Esophagus squamous epithelium (tissue), 4 donors: ENCODE measurements around the gene FAM216B.

Experiments
- POLR2A ChIP-seq, 4 donors: fragments of 450-650 bp; IDR thresholded peaks; one replicate each; pipeline ENCODE4 v1.6.1; 2017; ENCODE audit warnings: antibody characterized with exemption in 4 of 4, mild to moderate bottlenecking in 4 of 4, moderate library complexity in 3 of 4
- TF ChIP-seq, protein P1 (sequence below), 6 experiments: fragments of 450-650 bp in 4 of 6; fragments of 200-600 bp in 2 of 6; sonication (generic) in 2 of 6; IDR thresholded peaks; one replicate each; pipeline ENCODE4 v1.5.1; 2016 to 2019; ENCODE audit warnings: antibody characterized with exemption in 6 of 6, mild to moderate bottlenecking in 4 of 6, moderate library complexity in 4 of 6

GRCh38 chr13:42760951-42761350 lies 20.4 kb upstream of the FAM216B start:
- TF ChIP-seq, protein P1, sequence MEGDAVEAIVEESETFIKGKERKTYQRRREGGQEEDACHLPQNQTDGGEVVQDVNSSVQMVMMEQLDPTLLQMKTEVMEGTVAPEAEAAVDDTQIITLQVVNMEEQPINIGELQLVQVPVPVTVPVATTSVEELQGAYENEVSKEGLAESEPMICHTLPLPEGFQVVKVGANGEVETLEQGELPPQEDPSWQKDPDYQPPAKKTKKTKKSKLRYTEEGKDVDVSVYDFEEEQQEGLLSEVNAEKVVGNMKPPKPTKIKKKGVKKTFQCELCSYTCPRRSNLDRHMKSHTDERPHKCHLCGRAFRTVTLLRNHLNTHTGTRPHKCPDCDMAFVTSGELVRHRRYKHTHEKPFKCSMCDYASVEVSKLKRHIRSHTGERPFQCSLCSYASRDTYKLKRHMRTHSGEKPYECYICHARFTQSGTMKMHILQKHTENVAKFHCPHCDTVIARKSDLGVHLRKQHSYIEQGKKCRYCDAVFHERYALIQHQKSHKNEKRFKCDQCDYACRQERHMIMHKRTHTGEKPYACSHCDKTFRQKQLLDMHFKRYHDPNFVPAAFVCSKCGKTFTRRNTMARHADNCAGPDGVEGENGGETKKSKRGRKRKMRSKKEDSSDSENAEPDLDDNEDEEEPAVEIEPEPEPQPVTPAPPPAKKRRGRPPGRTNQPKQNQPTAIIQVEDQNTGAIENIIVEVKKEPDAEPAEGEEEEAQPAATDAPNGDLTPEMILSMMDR (IDR thresholded peaks at IDR 0.05), result no peak
- no peak for TF ChIP-seq POLR2A (IDR thresholded peaks at IDR 0.05)
